Measurements from ENCODE around the gene TSHZ3. TPM values are rescaled to one million over a fixed set of nuclear protein-coding genes. Genes with fewer than 3 reads are reported as not detected.

TSHZ3 gene
- polyA plus RNA-seq, 1 donor: 11.7 TPM

- DNase-seq: no peak
These were observed 6.5 kb upstream of the TSHZ3 start for GRCh38 chr19:31355665-31356289.

- no peak for DNase-seq
These were observed 5.8 kb upstream of the TSHZ3 start for GRCh38 chr19:31354799-31355664.

GRCh38 chr19:31354316-31354715 lies 5.1 kb upstream of the TSHZ3 start:
- DNase-seq: no peak

- DNase-seq: no peak
These were observed 4.6 kb upstream of the TSHZ3 start for GRCh38 chr19:31353833-31354232.

GRCh38 chr19:31352782-31353651 lies 3.8 kb upstream of the TSHZ3 start:
- no peak for DNase-seq

- DNase-seq: no peak
These were observed 3.1 kb upstream of the TSHZ3 start for GRCh38 chr19:31352296-31352781.

- DNase-seq: no peak
These were observed 2.6 kb upstream of the TSHZ3 start for GRCh38 chr19:31351855-31352195.

GRCh38 chr19:31351056-31351854 lies 2.0 kb upstream of the TSHZ3 start:
- DNase-seq: no peak

GRCh38 chr19:31350693-31351055 lies 1.4 kb upstream of the TSHZ3 start:
- no peak for DNase-seq

GRCh38 chr19:31350033-31350692 lies 927 bp upstream of the TSHZ3 start:
- no peak for DNase-seq

- DNase-seq: no peak
These were observed 616 bp downstream of the TSHZ3 start for GRCh38 chr19:31348481-31349159.

- no peak for DNase-seq
These were observed 1.3 kb downstream of the TSHZ3 start for GRCh38 chr19:31347828-31348392.

GRCh38 chr19:31347354-31347753 lies 1.9 kb downstream of the TSHZ3 start:
- no peak for DNase-seq

GRCh38 chr19:31346184-31347059 lies 2.8 kb downstream of the TSHZ3 start:
- DNase-seq: no peak

GRCh38 chr19:31344403-31344802 lies 4.8 kb downstream of the TSHZ3 start:
- no peak for DNase-seq

GRCh38 chr19:31342926-31343325 lies 6.3 kb downstream of the TSHZ3 start:
- DNase-seq: no peak

GRCh38 chr19:31340042-31341025 lies 8.9 kb downstream of the TSHZ3 start:
- no peak for DNase-seq

- DNase-seq: no peak
These were observed 9.8 kb downstream of the TSHZ3 start for GRCh38 chr19:31339411-31339810.
